Measurements from ENCODE around the gene MTIF3.

DNA sequence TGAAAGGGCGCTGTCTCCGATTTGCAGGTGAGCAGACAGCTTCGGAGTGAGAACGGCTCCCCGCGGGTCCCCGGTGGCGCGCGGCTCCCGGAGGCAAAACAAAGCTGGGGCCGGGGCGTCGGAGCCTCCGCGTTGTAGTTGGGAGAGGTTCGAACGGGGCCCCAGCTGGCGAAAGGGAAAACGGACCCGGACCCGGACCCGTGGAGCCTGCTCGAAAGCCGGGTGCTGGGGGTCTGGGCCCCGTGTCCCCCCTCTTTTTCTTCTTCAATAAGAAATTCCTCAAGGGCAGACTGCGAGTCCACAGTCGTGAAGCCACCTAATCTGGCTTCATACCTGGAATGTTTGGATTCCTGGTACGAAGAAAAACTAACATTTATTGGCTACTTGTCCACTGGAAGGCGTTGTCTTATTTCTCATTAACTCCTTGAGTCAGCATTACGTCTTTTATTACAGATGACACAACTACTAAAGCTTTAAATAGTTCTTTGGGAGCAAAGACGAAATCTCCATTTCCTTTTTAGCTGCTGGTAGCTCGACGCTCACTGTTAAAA lies 632 bp upstream of the MTIF3 start:
- TF ChIP-seq, protein P1, sequence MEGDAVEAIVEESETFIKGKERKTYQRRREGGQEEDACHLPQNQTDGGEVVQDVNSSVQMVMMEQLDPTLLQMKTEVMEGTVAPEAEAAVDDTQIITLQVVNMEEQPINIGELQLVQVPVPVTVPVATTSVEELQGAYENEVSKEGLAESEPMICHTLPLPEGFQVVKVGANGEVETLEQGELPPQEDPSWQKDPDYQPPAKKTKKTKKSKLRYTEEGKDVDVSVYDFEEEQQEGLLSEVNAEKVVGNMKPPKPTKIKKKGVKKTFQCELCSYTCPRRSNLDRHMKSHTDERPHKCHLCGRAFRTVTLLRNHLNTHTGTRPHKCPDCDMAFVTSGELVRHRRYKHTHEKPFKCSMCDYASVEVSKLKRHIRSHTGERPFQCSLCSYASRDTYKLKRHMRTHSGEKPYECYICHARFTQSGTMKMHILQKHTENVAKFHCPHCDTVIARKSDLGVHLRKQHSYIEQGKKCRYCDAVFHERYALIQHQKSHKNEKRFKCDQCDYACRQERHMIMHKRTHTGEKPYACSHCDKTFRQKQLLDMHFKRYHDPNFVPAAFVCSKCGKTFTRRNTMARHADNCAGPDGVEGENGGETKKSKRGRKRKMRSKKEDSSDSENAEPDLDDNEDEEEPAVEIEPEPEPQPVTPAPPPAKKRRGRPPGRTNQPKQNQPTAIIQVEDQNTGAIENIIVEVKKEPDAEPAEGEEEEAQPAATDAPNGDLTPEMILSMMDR (conservative IDR thresholded peaks at IDR 0.05; ENCODE audit: low read length): no peak
- no peak for TF ChIP-seq EZH2phosphoT487 (IDR thresholded peaks at IDR 0.05; ENCODE audit: borderline replicate concordance, low read depth, low read length)
